ENCODE results near the gene TFR2. TPM values are rescaled to one million over a fixed set of nuclear protein-coding genes. Genes with fewer than 3 reads are reported as not detected.

Gene TFR2
- total and polyA plus RNA-seq, 9 of the 15 experiments (the other 6 are each of a cell fraction or from before 2014, with no cell fraction given): 3.8 to 123 (median 51.1) TPM

DNA sequence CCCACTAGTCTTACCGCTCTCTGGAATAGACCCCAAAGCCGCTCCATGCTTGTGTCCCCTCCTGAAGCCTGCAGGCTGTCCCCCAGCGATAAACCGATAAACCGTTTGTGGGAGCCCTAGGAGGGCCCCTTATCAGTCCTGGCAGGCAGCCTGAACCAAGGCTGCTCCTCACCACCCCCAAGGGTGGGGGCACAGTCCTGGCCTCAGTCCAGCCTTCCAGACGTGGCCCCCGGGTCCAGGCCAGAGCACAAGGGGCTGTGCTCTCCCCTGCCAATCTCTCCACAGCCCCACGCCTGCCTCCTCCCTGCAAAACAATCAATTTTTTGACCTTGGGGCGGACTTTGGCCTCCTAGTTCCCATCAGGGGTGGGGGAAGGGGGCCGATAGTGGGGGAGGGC, at the start of gene TFR2 (continued):
- peak; percentile 98 for TF ChIP-seq POLR2AphosphoS5 (IDR thresholded peaks at IDR 0.05; ENCODE audit: control insufficient read depth, insufficient read depth, low read depth, low read length)
- TF ChIP-seq MBD2 (IDR thresholded peaks at IDR 0.05; ENCODE audit: borderline replicate concordance, low read depth): peak; percentile 89
- TF ChIP-seq NONO (IDR thresholded peaks at IDR 0.05; ENCODE audit: low read depth in 2 of 2, low read length in 1 of 2): peak in 1 of 2 experiments; percentile 90; a peak in 2 of 4 replicates
- TF ChIP-seq CEBPG (CRISPR knock-in tag; IDR thresholded peaks at IDR 0.05): no peak
- no peak for TF ChIP-seq CEBPG (tag; conservative IDR thresholded peaks at IDR 0.05 in 1 of 2, IDR thresholded peaks at IDR 0.05 in 1 of 2)
- no peak for TF ChIP-seq ZNF764 (CRISPR knock-in tag; IDR thresholded peaks at IDR 0.05; ENCODE audit: low read depth)
- TF ChIP-seq, protein P1, sequence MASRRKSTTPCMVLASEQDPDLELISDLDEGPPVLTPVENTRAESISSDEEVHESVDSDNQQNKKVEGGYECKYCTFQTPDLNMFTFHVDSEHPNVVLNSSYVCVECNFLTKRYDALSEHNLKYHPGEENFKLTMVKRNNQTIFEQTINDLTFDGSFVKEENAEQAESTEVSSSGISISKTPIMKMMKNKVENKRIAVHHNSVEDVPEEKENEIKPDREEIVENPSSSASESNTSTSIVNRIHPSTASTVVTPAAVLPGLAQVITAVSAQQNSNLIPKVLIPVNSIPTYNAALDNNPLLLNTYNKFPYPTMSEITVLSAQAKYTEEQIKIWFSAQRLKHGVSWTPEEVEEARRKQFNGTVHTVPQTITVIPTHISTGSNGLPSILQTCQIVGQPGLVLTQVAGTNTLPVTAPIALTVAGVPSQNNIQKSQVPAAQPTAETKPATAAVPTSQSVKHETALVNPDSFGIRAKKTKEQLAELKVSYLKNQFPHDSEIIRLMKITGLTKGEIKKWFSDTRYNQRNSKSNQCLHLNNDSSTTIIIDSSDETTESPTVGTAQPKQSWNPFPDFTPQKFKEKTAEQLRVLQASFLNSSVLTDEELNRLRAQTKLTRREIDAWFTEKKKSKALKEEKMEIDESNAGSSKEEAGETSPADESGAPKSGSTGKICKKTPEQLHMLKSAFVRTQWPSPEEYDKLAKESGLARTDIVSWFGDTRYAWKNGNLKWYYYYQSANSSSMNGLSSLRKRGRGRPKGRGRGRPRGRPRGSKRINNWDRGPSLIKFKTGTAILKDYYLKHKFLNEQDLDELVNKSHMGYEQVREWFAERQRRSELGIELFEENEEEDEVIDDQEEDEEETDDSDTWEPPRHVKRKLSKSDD (conservative IDR thresholded peaks at IDR 0.05; ENCODE audit: low read length): no peak
- no peak for TF ChIP-seq SMARCA5 (IDR thresholded peaks at IDR 0.05)
- TF ChIP-seq ZBTB8A (IDR thresholded peaks at IDR 0.05; ENCODE audit: partially characterized antibody): no peak
- no peak for TF ChIP-seq ZKSCAN3 (CRISPR knock-in tag; IDR thresholded peaks at IDR 0.05)
- no peak for TF ChIP-seq HSF4 (CRISPR knock-in tag; IDR thresholded peaks at IDR 0.05; ENCODE audit: borderline replicate concordance)
- peak; percentile 68 to 84; a peak in 3 of 4 replicates for TF ChIP-seq TRIM24 (IDR thresholded peaks at IDR 0.05)
- peak; percentile 57; the same call in 1 of the 2 replicates for TF ChIP-seq CTBP1 (IDR thresholded peaks at IDR 0.05; ENCODE audit: borderline replicate concordance)
- TF ChIP-seq ASH1L (IDR thresholded peaks at IDR 0.05; ENCODE audit: borderline replicate concordance, low read depth, partially characterized antibody): no peak
- TF ChIP-seq, protein P2, sequence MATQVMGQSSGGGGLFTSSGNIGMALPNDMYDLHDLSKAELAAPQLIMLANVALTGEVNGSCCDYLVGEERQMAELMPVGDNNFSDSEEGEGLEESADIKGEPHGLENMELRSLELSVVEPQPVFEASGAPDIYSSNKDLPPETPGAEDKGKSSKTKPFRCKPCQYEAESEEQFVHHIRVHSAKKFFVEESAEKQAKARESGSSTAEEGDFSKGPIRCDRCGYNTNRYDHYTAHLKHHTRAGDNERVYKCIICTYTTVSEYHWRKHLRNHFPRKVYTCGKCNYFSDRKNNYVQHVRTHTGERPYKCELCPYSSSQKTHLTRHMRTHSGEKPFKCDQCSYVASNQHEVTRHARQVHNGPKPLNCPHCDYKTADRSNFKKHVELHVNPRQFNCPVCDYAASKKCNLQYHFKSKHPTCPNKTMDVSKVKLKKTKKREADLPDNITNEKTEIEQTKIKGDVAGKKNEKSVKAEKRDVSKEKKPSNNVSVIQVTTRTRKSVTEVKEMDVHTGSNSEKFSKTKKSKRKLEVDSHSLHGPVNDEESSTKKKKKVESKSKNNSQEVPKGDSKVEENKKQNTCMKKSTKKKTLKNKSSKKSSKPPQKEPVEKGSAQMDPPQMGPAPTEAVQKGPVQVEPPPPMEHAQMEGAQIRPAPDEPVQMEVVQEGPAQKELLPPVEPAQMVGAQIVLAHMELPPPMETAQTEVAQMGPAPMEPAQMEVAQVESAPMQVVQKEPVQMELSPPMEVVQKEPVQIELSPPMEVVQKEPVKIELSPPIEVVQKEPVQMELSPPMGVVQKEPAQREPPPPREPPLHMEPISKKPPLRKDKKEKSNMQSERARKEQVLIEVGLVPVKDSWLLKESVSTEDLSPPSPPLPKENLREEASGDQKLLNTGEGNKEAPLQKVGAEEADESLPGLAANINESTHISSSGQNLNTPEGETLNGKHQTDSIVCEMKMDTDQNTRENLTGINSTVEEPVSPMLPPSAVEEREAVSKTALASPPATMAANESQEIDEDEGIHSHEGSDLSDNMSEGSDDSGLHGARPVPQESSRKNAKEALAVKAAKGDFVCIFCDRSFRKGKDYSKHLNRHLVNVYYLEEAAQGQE (IDR thresholded peaks at IDR 0.05; ENCODE audit: borderline replicate concordance): no peak; the same call in 1 of the 2 replicates
- TF ChIP-seq, protein P2 (CRISPR knock-in tag; IDR thresholded peaks at IDR 0.05; ENCODE audit: low read depth): 0 out of 2 replicates have a peak, but pooled peaks have one; percentile 47
- no peak for TF ChIP-seq FIP1L1 (IDR thresholded peaks at IDR 0.05; ENCODE audit: low read depth, low read length, poor library complexity, severe bottlenecking)
- no peak for TF ChIP-seq ZNF354B (CRISPR knock-in tag; IDR thresholded peaks at IDR 0.05)
- no peak for TF ChIP-seq XRCC3 (IDR thresholded peaks at IDR 0.05)
- TF ChIP-seq DIDO1 (tag; IDR thresholded peaks at IDR 0.05; ENCODE audit: low read depth): no peak
- no peak for TF ChIP-seq ZNF696 (CRISPR knock-in tag; conservative IDR thresholded peaks at IDR 0.05)

All from K562 (cell line).